Activated CD4-positive, CD25-positive, alpha-beta regulatory T cell treated with anti-CD3 and anti-CD28 coated beads, Interleukin-2, amount 50 U/mL, for 16 hours (primary cell): ENCODE measurements around the gene GRM4.
"Not testable (repeated sequence)": the region's sequence is repeated elsewhere in the genome, so short reads cannot be mapped to it uniquely, and the experiment has no call there.

Experiments
- DNase-seq: peaks from one replicate; pipeline ENCODE4 v3.0.0-alpha.2; 2020; ENCODE audit warnings: low read depth, low spot score

Gene GRM4

DNA sequence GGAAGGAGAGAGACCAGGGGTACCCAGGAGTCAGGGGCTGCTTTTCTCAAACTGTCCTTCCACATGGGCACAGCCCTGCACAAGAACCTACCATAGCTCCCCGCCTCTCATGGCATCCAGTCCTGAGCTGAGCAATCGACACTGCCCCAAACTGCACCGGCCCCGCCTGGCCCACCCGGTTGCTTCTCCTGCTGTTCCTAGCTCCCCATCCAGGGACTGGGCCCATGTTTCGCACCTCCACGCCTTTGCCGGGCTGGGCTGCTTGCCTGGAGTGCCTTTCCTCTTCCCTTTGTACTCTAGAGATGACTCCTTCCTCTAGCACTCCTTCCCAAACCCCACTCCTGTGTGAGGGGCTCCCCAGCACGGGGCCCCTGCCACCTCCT, 123.0 kb downstream of the GRM4 start:
- no peak for DNase-seq

DNA sequence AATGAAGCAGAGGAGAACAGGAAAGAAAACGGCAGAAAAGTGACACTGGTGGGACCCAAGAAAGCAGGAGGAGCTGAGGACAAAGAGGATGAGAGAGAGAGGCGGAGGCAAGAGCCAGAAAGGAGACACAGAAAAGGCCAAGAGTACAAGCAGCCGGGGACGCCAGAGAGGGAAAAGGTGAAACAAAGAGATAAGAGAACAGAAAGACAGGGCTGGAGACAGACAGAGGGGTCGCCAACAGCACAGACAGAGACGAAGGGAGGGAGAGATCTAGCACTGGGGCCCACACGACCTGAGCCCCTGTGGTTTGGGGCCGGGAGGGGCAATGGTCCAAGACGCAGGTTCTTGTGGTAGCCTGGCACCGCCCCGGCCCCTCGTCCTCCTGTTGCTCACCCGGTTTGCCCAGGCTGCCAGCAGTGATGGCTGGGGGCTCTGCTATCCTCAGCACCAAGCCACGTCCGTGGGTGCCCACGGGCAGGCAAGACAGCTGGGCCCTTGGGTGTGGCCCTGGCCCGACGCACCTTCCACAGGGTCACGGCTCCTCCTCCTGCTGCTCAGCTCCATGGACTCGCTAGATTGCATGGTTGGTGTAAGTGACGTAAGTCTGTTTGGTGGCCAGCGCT, 123.5 kb downstream of the GRM4 start:
- DNase-seq = no peak

DNA sequence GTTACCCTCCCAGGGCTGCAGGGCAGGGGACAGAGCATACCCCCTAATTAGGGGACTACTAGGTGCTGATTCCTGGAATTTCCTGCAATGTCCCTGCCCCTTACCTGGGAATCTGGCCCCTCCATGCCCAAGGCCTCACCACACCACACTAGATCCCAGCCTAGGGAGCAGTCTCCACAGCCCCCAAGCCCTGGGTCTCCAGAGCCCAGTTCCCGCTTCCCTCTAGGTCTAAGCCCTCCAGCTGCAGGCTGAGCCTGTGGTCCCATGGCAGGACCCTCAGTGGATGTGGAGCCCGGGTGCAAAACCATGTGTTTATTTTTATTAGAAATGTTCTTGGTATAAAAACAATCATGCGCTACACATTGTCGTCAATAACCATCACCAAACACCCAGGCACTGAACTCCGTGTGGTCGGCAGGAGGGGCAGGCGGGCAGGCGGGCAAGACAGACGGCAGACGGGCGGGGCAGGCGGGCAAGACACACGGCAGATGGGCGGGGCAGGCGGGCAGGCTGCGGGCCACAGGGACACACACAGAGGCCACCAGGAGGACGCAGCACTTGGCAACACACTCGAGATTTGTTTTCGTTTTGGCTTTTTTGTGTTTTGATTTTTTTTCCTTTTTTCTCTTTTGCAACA, 124.2 kb downstream of the GRM4 start:
- no peak for DNase-seq

DNA sequence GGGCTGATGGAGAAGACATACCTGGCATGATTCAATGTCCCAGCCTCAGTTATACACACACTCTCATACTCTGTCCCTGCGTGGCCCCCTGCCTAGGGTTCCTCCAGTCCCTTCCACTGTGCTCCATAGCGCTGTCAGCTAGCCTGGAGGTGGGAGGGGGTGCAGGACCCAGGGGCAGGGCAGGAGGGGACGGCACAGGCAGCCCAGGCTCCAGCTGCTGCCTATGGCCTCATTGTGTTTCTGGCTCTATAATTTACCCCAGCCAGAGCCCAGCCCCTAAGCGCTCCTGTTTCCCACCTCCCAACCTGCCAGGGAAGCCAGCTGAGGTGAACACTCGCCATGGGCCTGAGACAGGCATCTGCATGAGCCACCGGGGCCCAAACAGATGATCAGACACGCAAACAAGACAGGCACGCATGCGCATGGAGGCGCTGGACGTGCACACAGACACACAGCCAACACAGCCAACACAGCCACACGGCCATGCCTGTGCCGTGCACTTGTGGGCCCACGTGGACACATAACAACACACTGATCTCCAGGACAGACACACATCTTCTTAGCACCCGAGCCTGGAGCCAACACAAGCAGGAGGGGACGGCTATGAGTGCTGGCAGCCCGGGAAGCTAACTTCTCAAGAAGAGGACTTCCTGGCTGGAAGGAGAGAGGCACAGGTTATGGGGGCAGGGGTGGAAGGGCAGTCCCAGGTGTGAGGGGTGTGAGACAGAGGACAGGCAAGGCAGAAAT, 124.9 kb downstream of the GRM4 start:
- no peak for DNase-seq

DNA sequence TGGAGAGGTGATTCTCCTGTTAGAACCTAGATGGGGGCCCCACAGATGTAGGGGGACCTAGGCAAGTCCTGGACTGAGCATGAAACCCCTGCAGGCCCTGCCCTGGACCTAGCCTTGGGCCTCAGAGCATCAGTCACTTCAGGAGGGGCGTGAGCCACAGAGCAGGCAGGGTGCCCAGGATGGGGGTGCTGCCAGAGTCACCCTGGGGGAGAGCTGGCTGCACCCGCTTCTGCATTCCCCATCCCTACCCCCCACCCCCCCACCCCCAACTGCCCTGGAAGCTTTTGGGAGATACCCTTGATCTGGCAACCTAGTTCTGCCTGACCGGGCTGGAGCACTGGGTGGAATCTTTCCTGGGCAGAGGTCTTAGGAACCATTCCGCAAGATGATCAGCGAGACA, 125.6 kb downstream of the GRM4 start:
- DNase-seq = no peak

DNA sequence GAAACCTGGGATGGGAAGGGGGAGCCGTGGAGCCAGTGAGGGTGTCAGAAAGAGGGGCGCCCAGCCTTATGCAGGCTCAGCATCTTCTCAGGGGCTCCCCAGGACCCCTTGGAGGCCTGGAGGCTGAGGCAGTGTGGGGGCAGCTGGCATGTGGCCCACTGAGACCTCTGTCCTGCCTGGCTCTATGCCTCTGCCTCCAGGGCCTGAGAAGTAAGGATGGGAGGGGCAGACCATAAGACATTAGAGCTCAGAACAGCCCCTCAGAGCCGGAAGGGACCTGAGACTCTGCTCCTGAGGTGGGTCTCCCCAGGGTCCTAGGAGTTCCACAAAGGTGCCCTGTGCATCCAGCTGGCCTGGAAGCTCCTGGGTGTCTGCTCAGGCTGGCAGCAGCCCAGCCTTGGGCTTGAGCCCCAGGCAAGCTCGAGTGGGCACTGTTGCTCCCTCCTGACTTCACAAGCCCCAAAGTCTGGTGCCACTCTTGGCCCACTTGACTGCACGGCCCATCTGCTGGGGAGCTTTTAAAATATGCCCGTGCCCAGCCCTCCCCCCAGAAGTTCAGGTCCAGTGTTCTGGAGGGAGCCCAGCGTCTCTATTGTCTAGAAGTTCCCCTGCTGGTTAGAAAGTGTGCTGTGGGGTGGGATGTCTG, 126.8 kb downstream of the GRM4 start:
- DNase-seq = no peak

DNA sequence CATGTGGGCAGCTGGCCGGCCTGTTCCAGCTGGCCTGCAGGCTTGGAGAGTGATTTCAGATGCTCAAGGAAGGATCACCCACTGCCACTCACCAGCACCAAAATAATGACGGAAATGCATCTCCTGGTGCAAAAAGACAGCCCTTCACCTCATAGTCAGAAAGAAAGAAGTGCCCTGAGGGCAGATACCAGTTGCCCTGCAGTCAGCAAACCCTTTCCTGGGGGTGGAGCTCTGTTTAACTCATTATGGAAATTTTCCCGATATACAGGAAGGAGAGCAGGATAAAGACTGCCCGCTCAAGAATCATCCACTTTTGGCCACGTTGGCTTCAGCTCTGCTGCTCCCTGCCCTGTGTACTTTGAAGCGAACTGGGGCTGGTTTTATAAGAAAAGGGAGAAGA, 127.9 kb downstream of the GRM4 start:
- no peak for DNase-seq

DNA sequence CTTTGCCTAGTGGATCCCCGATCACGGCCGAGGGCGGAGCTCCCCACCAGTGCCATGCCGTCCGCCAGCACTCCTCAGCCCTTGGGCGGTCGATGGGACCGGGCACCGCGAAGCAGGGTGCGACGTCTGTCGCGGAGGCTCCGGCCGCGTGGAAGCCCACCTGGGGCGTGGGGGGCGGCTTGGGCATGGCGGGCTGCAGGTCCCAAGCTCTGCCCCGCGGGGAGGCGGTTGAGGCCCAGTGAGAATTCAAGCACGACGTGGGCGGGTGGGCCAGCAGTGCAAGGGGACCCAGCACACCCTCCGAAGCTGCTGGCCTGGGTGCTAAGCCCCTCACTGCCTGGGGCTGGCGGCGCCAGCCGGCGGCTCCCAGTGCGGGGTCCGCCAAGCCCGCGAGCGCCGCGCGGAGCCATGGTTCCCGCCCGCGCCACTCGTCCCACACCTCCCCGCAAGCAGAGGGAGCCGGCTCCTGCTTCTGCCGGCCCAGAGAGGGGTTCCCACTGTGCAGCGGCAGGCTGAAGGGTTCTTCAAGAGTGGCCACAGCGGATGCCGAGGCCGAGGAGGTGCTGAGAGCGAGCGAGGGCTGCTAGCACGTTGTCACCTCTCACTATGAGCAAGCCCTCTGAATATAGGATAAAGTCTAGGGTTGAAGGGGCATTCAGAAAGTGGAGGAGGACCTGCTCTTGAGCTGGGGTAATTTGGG, 128.6 kb downstream of the GRM4 start:
- DNase-seq = no peak

DNA sequence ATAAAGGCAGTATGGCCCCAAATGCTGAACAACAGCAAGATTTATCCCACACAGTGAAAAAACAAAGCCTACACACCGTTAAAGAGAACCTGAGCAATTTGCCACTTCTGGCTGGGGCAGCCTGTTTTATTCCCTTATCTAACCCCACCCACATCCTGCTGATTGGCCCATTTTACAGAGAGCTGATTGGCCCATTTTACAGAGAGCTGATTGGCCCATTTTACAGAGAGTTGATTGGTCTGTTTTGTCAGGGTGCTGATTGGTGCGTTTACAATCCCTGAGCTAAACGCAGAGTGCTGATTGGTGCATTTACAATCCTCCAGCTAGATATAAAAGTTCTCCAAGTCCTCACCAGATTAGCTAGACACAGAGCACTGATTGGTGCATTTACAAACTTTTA, 129.3 kb downstream of the GRM4 start:
- DNase-seq = not testable (repeated sequence)

DNA sequence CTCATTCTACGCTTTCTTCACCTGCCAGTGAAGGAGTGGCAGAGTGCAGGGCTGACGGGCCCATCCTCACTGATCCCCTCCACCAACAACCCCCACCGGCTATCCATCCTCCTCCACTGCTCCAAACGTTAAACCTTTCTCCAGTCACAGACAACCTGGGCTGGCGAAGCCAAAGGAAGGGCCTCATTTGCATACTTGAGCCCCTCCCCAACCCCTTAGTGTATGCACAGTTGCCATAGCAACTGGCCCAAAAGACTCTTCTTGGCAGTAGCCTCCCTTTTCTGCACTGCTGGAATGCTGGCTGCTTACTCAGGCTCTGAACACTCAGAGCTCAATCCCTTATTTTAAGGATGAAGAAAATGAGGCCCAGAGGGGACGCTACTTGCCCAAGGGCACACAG, 130.3 kb downstream of the GRM4 start:
- DNase-seq = no peak

DNA sequence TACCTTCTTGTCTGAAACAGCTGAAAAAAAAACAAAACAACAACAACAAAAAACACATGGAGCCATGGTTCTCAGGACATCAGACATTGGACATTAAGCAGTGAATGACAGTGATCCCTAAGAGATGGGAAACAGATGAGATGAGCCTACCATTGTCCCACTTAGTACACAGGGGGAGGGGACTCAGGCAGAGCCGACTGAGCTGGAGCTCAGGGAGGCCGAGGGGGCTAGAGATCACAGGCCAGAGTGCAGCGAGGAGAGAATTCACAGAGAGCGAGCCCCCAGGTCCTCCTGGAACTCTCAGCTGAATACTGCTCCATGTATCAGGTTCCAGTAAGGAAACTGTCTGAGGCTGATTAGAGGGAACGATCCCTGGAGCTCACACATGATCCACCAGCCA, 134.6 kb downstream of the GRM4 start:
- DNase-seq = no peak

DNA sequence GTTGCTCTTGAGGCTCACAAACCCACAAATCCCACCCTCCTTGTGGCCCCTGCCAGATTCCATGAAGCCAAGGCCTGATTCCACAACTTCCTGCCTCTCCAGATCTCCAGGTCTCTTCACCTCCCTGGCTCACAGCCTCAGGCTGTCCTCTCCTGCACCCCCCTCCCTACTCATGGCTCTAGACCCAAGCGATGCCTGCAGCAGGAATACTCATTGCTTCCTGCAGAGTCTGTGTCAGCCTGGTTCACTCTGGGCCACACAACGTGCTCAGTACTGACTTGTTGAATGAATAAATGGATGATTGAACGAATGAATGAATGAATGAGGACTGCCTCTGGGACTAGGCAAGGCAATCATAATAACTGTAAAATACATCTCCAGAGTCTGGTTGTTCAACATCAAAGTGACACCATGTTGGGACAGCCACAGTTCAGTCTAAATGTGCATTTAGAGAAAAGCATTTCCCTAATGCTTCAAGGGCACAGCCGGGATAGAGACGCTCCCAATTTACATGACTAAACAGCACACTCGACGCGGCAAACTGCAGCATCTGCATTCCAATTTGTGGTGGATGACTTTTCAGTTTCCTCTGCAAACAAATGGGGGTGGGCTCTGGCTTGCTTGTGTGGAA, 139.9 kb downstream of the GRM4 start:
- DNase-seq = no peak

DNA sequence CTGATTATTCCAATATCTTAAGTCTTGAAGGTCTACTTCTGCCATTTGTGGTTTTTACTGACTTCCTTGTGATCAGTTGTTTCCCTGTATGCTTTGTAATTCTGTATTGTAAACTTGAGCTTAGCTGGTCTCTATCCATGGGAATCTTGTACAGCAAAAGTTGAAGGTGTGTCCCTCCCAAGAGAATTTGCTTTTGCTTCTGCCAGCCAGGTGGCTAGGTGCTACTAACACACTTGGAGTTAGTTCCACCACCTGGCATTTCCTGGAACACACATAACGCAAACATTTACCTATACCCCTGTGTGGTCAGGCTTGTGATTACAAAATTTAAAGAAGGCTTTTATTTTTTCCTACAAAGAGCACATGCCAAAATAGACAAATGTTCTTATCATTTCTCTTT, 141.2 kb downstream of the GRM4 start:
- DNase-seq = no peak

DNA sequence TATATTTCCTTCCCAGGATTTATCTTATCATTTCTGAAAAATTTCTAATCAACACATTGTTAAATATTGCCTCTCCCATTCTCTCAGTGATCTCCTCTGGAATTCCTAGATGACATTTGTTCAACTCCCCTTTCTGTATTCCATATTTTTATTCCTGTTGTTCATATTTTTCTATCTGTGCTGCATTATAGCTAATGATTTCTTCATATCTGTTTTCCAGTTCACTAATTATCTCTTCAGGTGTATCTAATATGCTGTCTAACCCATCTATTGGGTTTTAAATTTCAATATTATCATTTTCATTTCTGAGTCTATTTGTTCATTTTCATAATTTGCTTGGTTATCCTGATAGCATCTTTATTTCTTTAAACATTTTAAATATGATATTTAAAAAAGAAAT, 141.9 kb downstream of the GRM4 start:
- DNase-seq = no peak

DNA sequence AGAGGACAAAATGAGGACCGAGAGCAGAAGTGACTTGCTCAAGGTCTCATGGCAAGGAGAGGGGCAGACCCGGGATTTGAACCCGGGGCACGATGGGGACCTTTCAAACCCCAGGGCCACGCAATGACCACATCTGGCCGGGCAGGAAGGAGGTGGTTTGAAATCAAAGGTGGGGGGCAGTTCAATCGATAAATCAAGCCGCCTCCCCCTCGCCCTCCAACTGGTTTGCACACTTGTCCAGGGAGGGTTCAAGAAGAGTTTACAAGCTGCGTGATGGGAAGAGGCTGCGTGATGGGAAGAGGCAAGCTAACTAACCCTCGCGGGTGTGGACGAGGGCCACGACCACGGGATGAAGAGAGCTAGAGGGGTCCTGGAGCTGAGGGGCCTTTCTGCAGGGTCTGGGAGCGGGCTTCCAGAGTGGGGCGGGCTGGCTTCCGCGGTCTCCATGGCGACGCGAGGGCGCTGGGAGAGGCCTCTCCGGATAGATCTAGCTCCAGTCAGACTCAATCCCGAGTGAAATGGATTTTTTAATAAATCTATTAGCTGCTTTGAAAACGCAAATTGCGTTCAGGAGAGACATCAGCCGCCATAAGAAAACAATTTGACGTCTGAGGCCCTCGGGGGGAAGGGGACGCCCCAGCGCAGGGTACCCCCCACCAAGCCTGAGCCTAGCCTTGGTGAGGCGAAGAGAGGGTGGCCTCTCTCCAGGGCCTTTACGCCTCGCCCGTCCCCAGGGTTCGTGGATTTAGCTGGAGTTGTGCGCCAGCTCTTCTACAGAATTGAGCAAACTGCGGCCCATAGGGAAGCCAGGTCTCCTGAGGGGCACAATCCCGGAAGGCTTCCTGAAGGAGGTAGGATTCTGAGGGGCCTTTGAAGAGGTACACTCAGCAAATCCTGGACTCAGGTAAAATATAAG, 143.9 kb downstream of the GRM4 start:
- DNase-seq = no peak

DNA sequence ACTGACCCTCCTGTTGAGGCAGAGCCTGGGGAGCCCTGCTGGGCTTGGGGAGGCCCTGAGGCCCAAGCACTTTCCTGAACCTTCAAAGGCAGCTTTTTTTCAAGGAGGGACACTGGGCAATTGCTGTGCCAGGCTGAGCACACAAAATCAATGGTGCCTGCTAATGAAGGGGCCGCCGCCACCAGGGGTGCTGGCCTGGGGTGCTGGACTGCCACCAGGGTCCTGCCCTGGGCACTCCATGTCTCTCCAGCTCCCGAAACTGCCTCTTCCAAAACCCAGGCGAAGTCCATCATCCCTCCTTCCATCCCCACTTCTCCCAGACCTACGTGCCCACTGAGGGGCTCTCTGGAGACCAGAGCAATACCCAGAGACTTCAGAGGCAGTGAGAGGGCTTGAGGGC, 145.6 kb downstream of the GRM4 start:
- DNase-seq = no peak

DNA sequence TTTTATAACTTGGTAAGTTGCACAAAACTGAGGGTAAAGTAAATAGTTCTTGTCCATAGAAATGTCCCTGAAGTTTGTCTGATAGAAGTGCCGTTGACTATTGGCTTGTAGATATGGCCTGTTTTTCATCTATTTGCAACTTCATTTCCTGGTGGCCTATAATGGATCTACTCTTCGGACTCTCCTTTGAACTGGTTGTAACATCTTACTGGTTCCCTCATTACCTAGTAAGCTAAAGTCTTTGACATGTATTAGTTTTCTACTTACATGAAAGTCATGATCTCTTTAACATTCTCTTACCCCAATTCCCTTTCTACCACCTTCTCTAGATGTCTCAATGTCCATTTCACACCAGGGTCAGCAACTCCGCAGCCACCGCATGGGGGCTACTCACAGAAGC, 146.3 kb downstream of the GRM4 start:
- DNase-seq = no peak

DNA sequence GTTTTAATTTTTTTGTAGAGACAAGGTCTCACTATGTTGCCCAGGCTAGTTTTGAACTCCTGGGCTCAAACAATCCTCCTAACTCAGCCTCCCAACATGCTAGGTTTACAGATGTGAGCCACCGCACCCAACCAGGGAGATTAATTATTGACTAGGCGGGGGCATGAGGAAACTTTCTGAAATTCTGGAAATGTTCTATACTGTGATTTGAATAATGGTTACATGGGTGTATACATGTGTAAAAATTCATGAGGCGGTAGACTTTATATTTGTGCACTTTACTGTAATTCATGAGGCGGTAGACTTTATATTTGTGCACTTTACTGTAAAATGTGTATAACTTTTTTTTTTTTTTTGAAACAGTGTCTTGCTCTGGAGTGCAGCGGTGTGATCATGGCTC, 147.2 kb downstream of the GRM4 start:
- DNase-seq = no peak

DNA sequence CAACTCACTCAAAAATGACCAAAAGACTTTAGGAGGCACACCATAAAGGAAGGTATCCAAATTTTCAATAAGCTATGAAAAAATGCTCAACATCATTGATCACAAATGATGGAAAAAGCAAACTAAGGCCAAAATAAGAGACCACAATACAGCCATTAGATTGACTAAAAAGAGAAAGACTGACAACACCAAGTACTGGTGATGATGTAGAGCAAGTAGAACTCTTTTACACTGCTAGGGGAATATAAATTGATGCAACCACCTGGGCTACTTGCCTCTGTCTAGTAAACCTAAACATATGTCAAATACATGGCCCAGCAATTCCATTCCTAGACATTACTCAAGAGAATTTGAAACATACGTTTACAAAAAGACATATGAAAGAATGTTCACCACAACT, 148.6 kb downstream of the GRM4 start:
- DNase-seq = no peak

DNA sequence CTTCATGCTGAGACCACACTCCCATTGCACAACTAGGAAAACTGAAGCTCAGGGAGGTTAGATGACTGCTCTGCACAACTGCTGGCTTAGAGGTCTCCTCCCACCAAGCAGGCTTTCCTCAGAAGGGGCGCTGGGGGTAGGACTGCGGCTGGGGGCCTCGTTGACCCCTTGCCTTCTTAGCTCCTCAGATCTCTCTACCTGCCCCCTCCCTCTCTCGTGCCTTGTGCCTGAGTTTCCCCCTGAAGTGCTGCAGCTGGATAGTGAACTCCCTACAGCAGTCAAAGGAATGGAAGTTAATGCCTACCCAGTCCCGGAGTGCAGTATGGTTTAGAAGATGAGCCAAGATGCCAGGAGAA, 149.8 kb downstream of the GRM4 start:
- DNase-seq = no peak
